Measurements from ENCODE around the gene AGAP1. TPM values are rescaled to one million over a fixed set of nuclear protein-coding genes. Genes with fewer than 3 reads are reported as not detected.

Gene AGAP1
- total RNA-seq, 1 donor from 2014 or later = 33.4 TPM

GRCh38 chr2:235937087-235937486 lies 443.2 kb downstream of the AGAP1 start:
- no peak for ATAC-seq
- H3K4me1 ChIP-seq = no peaks in the 10 kb centered on the region
- H3K9me3 ChIP-seq = no peaks in the 10 kb centered on the region
- intact Hi-C loops (cut with DNase I) = no loop called here
- H3K36me3 ChIP-seq = peaks cover 5% of the 10 kb centered on the region
- no peak for DNase-seq
- H3K27me3 ChIP-seq = no peaks in the 10 kb centered on the region
- TF ChIP-seq, protein P1, sequence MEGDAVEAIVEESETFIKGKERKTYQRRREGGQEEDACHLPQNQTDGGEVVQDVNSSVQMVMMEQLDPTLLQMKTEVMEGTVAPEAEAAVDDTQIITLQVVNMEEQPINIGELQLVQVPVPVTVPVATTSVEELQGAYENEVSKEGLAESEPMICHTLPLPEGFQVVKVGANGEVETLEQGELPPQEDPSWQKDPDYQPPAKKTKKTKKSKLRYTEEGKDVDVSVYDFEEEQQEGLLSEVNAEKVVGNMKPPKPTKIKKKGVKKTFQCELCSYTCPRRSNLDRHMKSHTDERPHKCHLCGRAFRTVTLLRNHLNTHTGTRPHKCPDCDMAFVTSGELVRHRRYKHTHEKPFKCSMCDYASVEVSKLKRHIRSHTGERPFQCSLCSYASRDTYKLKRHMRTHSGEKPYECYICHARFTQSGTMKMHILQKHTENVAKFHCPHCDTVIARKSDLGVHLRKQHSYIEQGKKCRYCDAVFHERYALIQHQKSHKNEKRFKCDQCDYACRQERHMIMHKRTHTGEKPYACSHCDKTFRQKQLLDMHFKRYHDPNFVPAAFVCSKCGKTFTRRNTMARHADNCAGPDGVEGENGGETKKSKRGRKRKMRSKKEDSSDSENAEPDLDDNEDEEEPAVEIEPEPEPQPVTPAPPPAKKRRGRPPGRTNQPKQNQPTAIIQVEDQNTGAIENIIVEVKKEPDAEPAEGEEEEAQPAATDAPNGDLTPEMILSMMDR (IDR thresholded peaks at IDR 0.05) = no peak
- H3K4me3 ChIP-seq = no peak overlapping the region
- no peak overlapping the region for H3K27ac ChIP-seq

DNA sequence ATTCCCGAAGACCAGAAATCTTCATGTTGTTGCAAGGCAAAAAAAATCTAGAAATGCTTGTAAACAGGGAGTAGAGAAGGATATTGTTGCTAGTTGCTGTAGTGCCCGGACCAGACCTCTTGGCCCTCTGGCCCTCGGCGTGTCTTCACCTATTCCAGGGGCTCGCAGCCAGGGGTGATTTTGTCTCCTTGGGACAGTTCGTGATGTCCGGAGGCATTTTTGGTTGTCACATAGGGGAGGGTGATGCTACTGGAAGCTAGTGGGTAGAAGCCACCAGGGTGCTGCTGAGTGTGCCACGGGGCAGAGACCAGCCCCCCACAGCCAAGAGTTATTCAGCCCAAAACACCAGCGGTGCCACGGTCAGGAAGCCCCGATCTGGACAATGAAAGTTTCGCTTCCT lies 443.7 kb downstream of the AGAP1 start:
- no peaks in the 10 kb centered on the region for H3K4me1 ChIP-seq
- TF ChIP-seq, protein P1 (IDR thresholded peaks at IDR 0.05) = no peak
- no peak for ATAC-seq
- peaks cover under 1% of the 10 kb centered on the region for H3K36me3 ChIP-seq
- intact Hi-C loops (cut with DNase I) = no loop called here
- no peak overlapping the region for H3K27ac ChIP-seq
- no peaks in the 10 kb centered on the region for H3K9me3 ChIP-seq
- no peak for DNase-seq
- H3K27me3 ChIP-seq = no peaks in the 10 kb centered on the region
- H3K4me3 ChIP-seq = no peak overlapping the region

DNA sequence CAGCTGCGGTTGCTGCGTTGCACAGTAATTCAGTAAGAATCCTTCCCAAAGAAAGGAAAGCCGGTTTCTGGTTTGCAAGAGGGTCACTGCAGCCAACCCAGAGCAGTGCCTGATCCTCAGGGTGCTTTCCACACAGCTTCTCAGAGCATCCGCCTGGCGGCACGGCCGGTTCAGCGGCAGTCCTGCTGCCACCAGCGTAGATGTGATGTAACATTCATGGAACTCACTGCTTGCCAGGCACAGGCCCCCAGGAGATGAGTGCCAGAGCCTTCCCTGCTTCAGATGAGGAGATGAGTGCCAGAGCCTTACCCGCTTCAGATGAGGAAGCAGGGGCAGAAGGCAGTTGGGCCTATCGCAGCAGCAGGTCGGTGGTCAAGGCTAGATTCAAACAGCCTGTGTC lies 444.1 kb downstream of the AGAP1 start:
- ATAC-seq = no peak
- no peak overlapping the region for H3K27ac ChIP-seq
- no peaks in the 10 kb centered on the region for H3K4me1 ChIP-seq
- TF ChIP-seq, protein P1 (IDR thresholded peaks at IDR 0.05) = no peak
- no peak for DNase-seq
- no peak overlapping the region for H3K4me3 ChIP-seq
- H3K9me3 ChIP-seq = no peaks in the 10 kb centered on the region
- intact Hi-C loops (cut with DNase I) = no loop called here
- no peaks in the 10 kb centered on the region for H3K27me3 ChIP-seq
- H3K36me3 ChIP-seq = no peaks in the 10 kb centered on the region

DNA sequence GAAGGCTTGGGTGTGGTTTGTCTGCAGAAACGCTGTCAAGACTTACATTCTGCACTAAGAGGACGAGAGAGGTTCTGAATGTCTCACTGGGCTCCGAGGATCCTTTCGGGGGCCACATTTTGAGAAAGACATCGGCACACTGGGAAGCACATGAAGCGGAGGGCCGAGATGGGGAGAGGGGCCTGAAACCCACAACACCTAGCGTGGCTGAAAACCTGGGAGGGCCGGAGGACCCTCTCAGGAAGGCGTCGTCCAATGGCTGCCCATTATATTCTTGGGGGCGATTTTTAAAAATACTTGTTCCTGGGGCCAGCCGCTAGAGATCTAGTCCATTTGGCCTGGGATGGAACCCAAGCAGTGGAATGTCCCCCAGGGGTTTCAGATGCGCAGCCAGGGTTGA lies 444.8 kb downstream of the AGAP1 start:
- Histone ChIP-seq H3K4me3 (no peak overlapping the region), H3K9me3 (no peaks in the 10 kb centered on the region), H3K36me3 (no peaks in the 10 kb centered on the region), H3K4me1 (no peaks in the 10 kb centered on the region), H3K27me3 (no peaks in the 10 kb centered on the region), H3K27ac (no peak overlapping the region)
- DNase-seq (no peak), ATAC-seq (no peak)
- TF ChIP-seq, protein P1 (IDR thresholded peaks at IDR 0.05) = no peak
- intact Hi-C loops (cut with DNase I) = no loop called here

- intact Hi-C loops (cut with DNase I) = no loop called here
- DNase-seq (no peak), ATAC-seq (no peak)
- H3K4me3 ChIP-seq = no peak overlapping the region
- H3K36me3 ChIP-seq = no peaks in the 10 kb centered on the region
- no peaks in the 10 kb centered on the region for H3K27me3 ChIP-seq
- H3K4me1 ChIP-seq = no peaks in the 10 kb centered on the region
- TF ChIP-seq, protein P1 (IDR thresholded peaks at IDR 0.05) = no peak
- no peak overlapping the region for H3K27ac ChIP-seq
- no peaks in the 10 kb centered on the region for H3K9me3 ChIP-seq
Observed at GRCh38 chr2:235939471-235939870, 445.6 kb downstream of the AGAP1 start.

GRCh38 chr2:235940330-235940729 lies 446.5 kb downstream of the AGAP1 start:
- DNase-seq = no peak

More at GRCh38 chr2:235940330-235940729, 446.5 kb downstream of the AGAP1 start:
- Histone ChIP-seq H3K9me3 (no peaks in the 10 kb centered on the region), H3K4me3 (no peak overlapping the region), H3K36me3 (no peaks in the 10 kb centered on the region), H3K27me3 (no peaks in the 10 kb centered on the region), H3K27ac (no peak overlapping the region), H3K4me1 (no peaks in the 10 kb centered on the region)
- TF ChIP-seq, protein P1 (IDR thresholded peaks at IDR 0.05) = no peak
- peak; percentile 38 for ATAC-seq
- intact Hi-C loops (cut with DNase I) = no loop called here
